ENCODE results near the gene SORL1-AS1.
A peak's percentile ranks its signal among the peaks of the same experiment; 100 is the strongest.
"Not testable (repeated sequence)": the region's sequence is repeated elsewhere in the genome, so short reads cannot be mapped to it uniquely, and the experiment has no call there.

Gene SORL1-AS1

GRCh38 chr11:121426476-121427399, 26.0 kb downstream of the SORL1-AS1 start:
- DNase-seq = peak; percentile 65 to 74

GRCh38 chr11:121425828-121426227, 26.9 kb downstream of the SORL1-AS1 start:
- no peak for DNase-seq

- DNase-seq = no peak
Measured at GRCh38 chr11:121422675-121423074, 30.1 kb downstream of the SORL1-AS1 start.

- DNase-seq = no peak
Measured at GRCh38 chr11:121421149-121421901, 31.4 kb downstream of the SORL1-AS1 start.

- DNase-seq = no peak
Measured at GRCh38 chr11:121420398-121420797, 32.4 kb downstream of the SORL1-AS1 start.

- no peak for DNase-seq
Measured at GRCh38 chr11:121419836-121420235, 32.9 kb downstream of the SORL1-AS1 start.

- peak in 1 of 2 experiments; percentile 40 for DNase-seq
Measured at GRCh38 chr11:121418625-121419114, 34.1 kb downstream of the SORL1-AS1 start.

GRCh38 chr11:121417607-121418006, 35.2 kb downstream of the SORL1-AS1 start:
- no peak for DNase-seq

GRCh38 chr11:121417055-121417551, 35.7 kb downstream of the SORL1-AS1 start:
- peak; percentile 69 to 74 for DNase-seq

GRCh38 chr11:121415856-121416255, 36.9 kb downstream of the SORL1-AS1 start:
- DNase-seq = no peak

- DNase-seq = no peak
Measured at GRCh38 chr11:121414141-121414913, 38.4 kb downstream of the SORL1-AS1 start.

GRCh38 chr11:121412711-121413415, 39.9 kb downstream of the SORL1-AS1 start:
- no peak for DNase-seq

- DNase-seq = no peak
Measured at GRCh38 chr11:121412000-121412587, 40.7 kb downstream of the SORL1-AS1 start.

GRCh38 chr11:121411330-121411729, 41.4 kb downstream of the SORL1-AS1 start:
- DNase-seq = not testable (repeated sequence)

- not testable (repeated sequence) for DNase-seq
Measured at GRCh38 chr11:121410041-121410440, 42.7 kb downstream of the SORL1-AS1 start.

GRCh38 chr11:121408830-121409229, 43.9 kb downstream of the SORL1-AS1 start:
- DNase-seq = no peak

- DNase-seq = no peak
Measured at GRCh38 chr11:121406291-121406690, 46.5 kb downstream of the SORL1-AS1 start.

- no peak for DNase-seq
Measured at GRCh38 chr11:121405646-121406045, 47.1 kb downstream of the SORL1-AS1 start.

GRCh38 chr11:121394785-121395184, 58.0 kb downstream of the SORL1-AS1 start:
- no peak for DNase-seq

GRCh38 chr11:121393855-121394254, 58.9 kb downstream of the SORL1-AS1 start:
- no peak for DNase-seq

- no peak for DNase-seq
Measured at GRCh38 chr11:121391914-121392313, 60.9 kb downstream of the SORL1-AS1 start.

GRCh38 chr11:121389651-121390050, 63.1 kb downstream of the SORL1-AS1 start:
- no peak for DNase-seq
